SK-N-SH (cell line): ENCODE data around the gene NECAB2. TPM values are rescaled to one million over a fixed set of nuclear protein-coding genes. Genes with fewer than 3 reads are reported as not detected.

ENCODE experiments used
- CTCF ChIA-PET: fragments of 300-600, 350-600 bp; formaldehyde crosslinking; extraction: SDS; loops from one replicate; lab custom pipeline; 2021; lab: Yijun Ruan, JAX
- POLR2A ChIA-PET: fragments of 350-600 bp; sonication (Branson Sonifier 250); formaldehyde crosslinking; extraction: SDS; loops from one replicate; lab custom pipeline; 2020; ENCODE audit warnings: antibody characterized with exemption, inconsistent platforms; lab: Yijun Ruan, JAX
- DNase-seq: peaks from one replicate; pipeline ENCODE4 v3.0.0; 2012
- H2AFZ ChIP-seq: fragments of 200-600 bp; sonication (generic); 2 replicates; pipeline ENCODE4 v1.8.1; 2016; ENCODE audit warnings: antibody characterized with exemption, mild to moderate bottlenecking, low read depth
- H3F3A ChIP-seq: fragments of 200-600 bp; sonication (generic); replicated peaks from 2 replicates; pipeline ENCODE3; 2016; ENCODE audit warnings: antibody characterized with exemption, mild to moderate bottlenecking; ENCODE audit not compliant: insufficient read depth
- H3K27ac ChIP-seq, 2 experiments: fragments of 200-500 bp in 1 of 2; fragments of 200-600 bp in 1 of 2; sonication (Bioruptor generic) in 1 of 2; sonication (generic), shearing (Covaris generic) in 1 of 2; 2 replicates each; pipeline versions ENCODE4 v1.5.1 to v1.6.1; 2014 to 2016; ENCODE audit warnings: low read depth in 2 of 2, inconsistent platforms in 1 of 2, low read length in 1 of 2, mild to moderate bottlenecking in 1 of 2, mixed read lengths in 1 of 2
- H3K27me3 ChIP-seq: fragments of 200-600 bp; sonication (generic), shearing (Covaris generic); 2 replicates; pipeline ENCODE4 v1.6.1; 2016; ENCODE audit warnings: mixed run types; ENCODE audit not compliant: insufficient read depth
- H3K36me3 ChIP-seq, 2 experiments: fragments of 200-500 bp in 1 of 2; fragments of 200-600 bp in 1 of 2; sonication (Bioruptor generic) in 1 of 2; sonication (generic) in 1 of 2; replicated peaks in 1 of 2; 2 replicates each; pipeline versions ENCODE3 to v1.5.1; 2014 to 2016; ENCODE audit warnings: low read length in 1 of 2, mild to moderate bottlenecking in 1 of 2; ENCODE audit not compliant: insufficient read depth in 2 of 2, control insufficient read depth in 1 of 2
- H3K4me1 ChIP-seq, 2 experiments: fragments of 200-500 bp in 1 of 2; fragments of 200-600 bp in 1 of 2; sonication (Bioruptor generic) in 1 of 2; sonication (generic), shearing (Covaris generic) in 1 of 2; 2 replicates each; pipeline versions ENCODE4 v1.5.1 to v1.6.1; 2014 to 2016; ENCODE audit warnings: low read depth in 1 of 2, low read length in 1 of 2, mixed run types in 1 of 2; ENCODE audit not compliant: insufficient read depth in 2 of 2, control insufficient read depth in 1 of 2
- H3K4me2 ChIP-seq: fragments of 200-600 bp; sonication (generic), shearing (Covaris generic); 2 replicates; pipeline ENCODE4 v1.6.1; 2017; ENCODE audit warnings: mixed run types
- H3K4me3 ChIP-seq, 2 experiments: fragments of 200-500 bp in 1 of 2; fragments of 200-600 bp in 1 of 2; sonication (Bioruptor generic) in 1 of 2; sonication (generic), shearing (Covaris generic) in 1 of 2; 2 replicates each; pipeline versions ENCODE4 v1.5.1 to v1.8.1; 2014 to 2016; ENCODE audit warnings: low read depth in 2 of 2, inconsistent platforms in 1 of 2, low read length in 1 of 2, mild to moderate bottlenecking in 1 of 2, mixed read lengths in 1 of 2, moderate library complexity in 1 of 2
- H3K79me2 ChIP-seq: fragments of 200-600 bp; sonication (generic); 2 replicates; pipeline ENCODE4 v1.8.1; 2017; ENCODE audit warnings: mild to moderate bottlenecking; ENCODE audit not compliant: insufficient read depth
- H3K9ac ChIP-seq: fragments of 200-600 bp; sonication (generic); 2 replicates; pipeline ENCODE4 v1.6.1; 2017; ENCODE audit warnings: mixed run types
- H3K9me2 ChIP-seq: fragments of 200-600 bp; sonication (generic); 2 replicates; pipeline ENCODE4 v1.6.1; 2017; ENCODE audit warnings: mixed run types
- H3K9me3 ChIP-seq: fragments of 200-600 bp; sonication (generic); 2 replicates; pipeline ENCODE4 v1.6.1; 2017; ENCODE audit warnings: mixed run types, mild to moderate bottlenecking, moderate library complexity
- H4K20me1 ChIP-seq: fragments of 200-600 bp; sonication (generic); 2 replicates; pipeline ENCODE4 v1.6.1; 2017; ENCODE audit warnings: mild to moderate bottlenecking, mixed run types; ENCODE audit not compliant: insufficient read depth
- FOXJ3 ChIP-seq: sonication (generic); formaldehyde crosslinking; IDR thresholded peaks from 2 replicates; pipeline ENCODE4 v1.5.1; 2020; ENCODE audit warnings: mild to moderate bottlenecking, missing genetic modification reagents
- FOXM1 ChIP-seq: IDR thresholded peaks from 2 replicates; pipeline ENCODE4 v1.4.0; 2012; ENCODE audit warnings: low read depth, mild to moderate bottlenecking
- GABPA ChIP-seq: IDR thresholded peaks from 2 replicates; pipeline ENCODE4 v1.4.0; 2012; ENCODE audit warnings: low read depth, mild to moderate bottlenecking
- GATA2 ChIP-seq: sonication (generic); formaldehyde crosslinking; IDR thresholded peaks from 2 replicates; pipeline ENCODE4 v1.5.0; 2020; ENCODE audit warnings: mild to moderate bottlenecking, missing genetic modification reagents
- JUND ChIP-seq: IDR thresholded peaks from 2 replicates; pipeline ENCODE4 v1.4.0; 2012
- MEF2A ChIP-seq: IDR thresholded peaks from 2 replicates; pipeline ENCODE4 v1.4.0; 2012; ENCODE audit warnings: low read depth, borderline replicate concordance
- MXI1 ChIP-seq: IDR thresholded peaks from 2 replicates; pipeline ENCODE4 v1.6.1; 2012; ENCODE audit warnings: mild to moderate bottlenecking, low read depth, low read length, improper control_type of control experiment
- SIN3A ChIP-seq: IDR thresholded peaks from 2 replicates; pipeline ENCODE4 v1.6.1; 2012; ENCODE audit warnings: low read depth, mild to moderate bottlenecking, low read length, moderate library complexity, borderline replicate concordance
- TEAD4 ChIP-seq: IDR thresholded peaks from 2 replicates; pipeline ENCODE4 v1.4.0; 2012; ENCODE audit warnings: mild to moderate bottlenecking, borderline replicate concordance; ENCODE audit not compliant: insufficient read depth
- WGBS: methylation state at CpG from one replicate; pipeline ENCODE4 v1.1.6; 2017; ENCODE audit warnings: low lambda C conversion rate; 5-methylcytosine and 5-hydroxymethylcytosine counted together
- polyA plus RNA-seq, 3 experiments: library from polyadenylated mRNA; depleted of rRNA; stranded (reverse); fragments of >200 nt; gene quantifications; 2 replicates each; pipeline ENCODE4 v1.2.3, GENCODE V29; 2012
- TF ChIP-seq, protein P1 (sequence below): IDR thresholded peaks from 2 replicates; pipeline ENCODE4; 2012
- TF ChIP-seq, protein P2 (sequence below): IDR thresholded peaks from 2 replicates; pipeline ENCODE4 v1.4.0; 2012; ENCODE audit warnings: low read depth
- TF ChIP-seq, protein P3 (sequence below): fragments of 150-350 bp; IDR thresholded peaks from 2 replicates; pipeline ENCODE4 v1.6.1; 2016; ENCODE audit warnings: mild to moderate bottlenecking, low read depth, low read length

The NECAB2 gene
- polyA plus RNA-seq, 1 of the 3 experiments (the other 2 are of a cell fraction), result 0.58 TPM

DNA sequence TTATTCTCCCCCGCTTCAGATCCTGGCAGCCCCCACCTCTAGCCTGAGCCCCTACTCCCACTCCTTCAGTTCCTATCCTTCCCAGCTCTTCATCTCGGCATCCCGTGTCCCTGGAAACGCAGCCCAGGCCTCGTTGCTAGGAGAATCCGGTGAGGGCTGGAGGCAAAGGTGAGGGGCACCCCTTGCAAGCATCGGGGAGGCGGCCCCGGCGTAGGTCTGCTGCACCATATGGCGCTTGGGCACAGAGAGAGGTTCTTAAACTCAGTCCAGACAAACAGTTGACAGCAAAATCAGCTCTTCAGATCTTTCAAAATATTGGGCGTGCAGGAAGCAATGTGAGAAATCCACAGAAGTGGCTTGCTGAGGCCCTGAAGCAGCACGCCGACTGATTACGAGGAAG is 59.6 kb downstream of the NECAB2 start:
- ChIA-PET CTCF (interaction anchor here (0.8 to 1.4 kb wide), 2 partner anchors 37 to 61 kb away, joined by 3 read pairs; no protein-coding TSS in a partner anchor), POLR2A (no interaction called here)
- no peak for TF ChIP-seq JUND
- no peak for TF ChIP-seq TEAD4
- TF ChIP-seq, protein P1, sequence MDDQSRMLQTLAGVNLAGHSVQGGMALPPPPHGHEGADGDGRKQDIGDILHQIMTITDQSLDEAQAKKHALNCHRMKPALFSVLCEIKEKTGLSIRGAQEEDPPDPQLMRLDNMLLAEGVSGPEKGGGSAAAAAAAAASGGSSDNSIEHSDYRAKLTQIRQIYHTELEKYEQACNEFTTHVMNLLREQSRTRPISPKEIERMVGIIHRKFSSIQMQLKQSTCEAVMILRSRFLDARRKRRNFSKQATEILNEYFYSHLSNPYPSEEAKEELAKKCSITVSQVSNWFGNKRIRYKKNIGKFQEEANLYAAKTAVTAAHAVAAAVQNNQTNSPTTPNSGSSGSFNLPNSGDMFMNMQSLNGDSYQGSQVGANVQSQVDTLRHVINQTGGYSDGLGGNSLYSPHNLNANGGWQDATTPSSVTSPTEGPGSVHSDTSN, result no peak
- no peak for TF ChIP-seq GABPA
- no peak for TF ChIP-seq FOXM1
- TF ChIP-seq MEF2A, result no peak
- H3K9me3 ChIP-seq, result no peaks in the 10 kb centered on the region
- no peaks in the 10 kb centered on the region for H3K4me1 ChIP-seq
- H3K36me3 ChIP-seq, result no peaks in the 10 kb centered on the region
- H2AFZ ChIP-seq, result no peak overlapping the region
- no peaks in the 10 kb centered on the region for H3K79me2 ChIP-seq
- no peaks in the 10 kb centered on the region for H4K20me1 ChIP-seq
- no peak overlapping the region for H3K4me2 ChIP-seq
- no peak overlapping the region for H3K4me3 ChIP-seq
- DNase-seq, result no peak
- H3K9me2 ChIP-seq, result no peaks in the 10 kb centered on the region
- no peak overlapping the region for H3K9ac ChIP-seq
- H3K27me3 ChIP-seq, result no peaks in the 10 kb centered on the region
- WGBS, result 88% methylated on average over 15 of the region's 15 CpGs
- no peak overlapping the region for H3K27ac ChIP-seq
- no peaks in the 10 kb centered on the region for H3F3A ChIP-seq

DNA sequence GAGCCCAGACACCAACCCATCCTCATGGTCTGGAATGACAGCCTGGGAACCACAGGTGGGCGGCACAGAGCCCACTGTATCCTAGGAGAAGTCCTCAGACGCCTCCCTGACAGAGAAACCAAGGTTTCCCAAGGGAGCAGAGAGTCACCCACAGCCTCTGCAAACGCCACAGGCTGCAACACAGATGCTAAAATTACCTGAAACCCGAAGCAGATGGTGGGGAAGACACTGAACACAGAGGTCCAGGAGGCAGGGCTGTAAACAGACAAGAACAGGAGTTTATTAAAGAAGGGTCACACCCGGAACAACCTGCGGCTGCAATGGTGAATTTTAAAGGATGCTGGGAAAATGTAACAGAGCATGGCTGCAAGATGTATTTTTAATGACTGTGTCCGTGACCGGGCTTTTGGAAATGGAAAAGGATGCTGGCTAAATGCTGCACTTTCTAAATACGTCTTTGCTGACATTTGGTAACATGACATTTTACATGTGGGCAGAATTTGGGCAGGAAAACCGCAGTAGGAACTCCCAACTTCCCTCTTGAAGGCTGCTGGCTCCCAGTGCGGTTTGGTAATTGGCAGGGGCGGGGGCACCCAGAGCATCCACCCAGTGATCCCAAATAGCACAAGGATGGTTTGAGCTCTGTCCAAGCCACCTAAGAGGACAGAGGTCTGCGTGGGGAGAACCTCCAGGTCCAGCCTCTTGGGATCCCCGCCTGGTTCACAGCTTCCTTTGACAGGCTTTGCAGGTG is 61.4 kb downstream of the NECAB2 start:
- DNase-seq, result no peak
- no peaks in the 10 kb centered on the region for H3K27me3 ChIP-seq
- no peak overlapping the region for H3K4me3 ChIP-seq
- POLR2A ChIA-PET, result no interaction called here
- H3K36me3 ChIP-seq, result no peaks in the 10 kb centered on the region
- no peaks in the 10 kb centered on the region for H3K79me2 ChIP-seq
- TF ChIP-seq GATA2 (CRISPR knock-in tag), result no peak
- TF ChIP-seq TEAD4, result no peak
- TF ChIP-seq, all 33 proteins: peak for 0
- Histone ChIP-seq H3K27ac (no peak overlapping the region), H3F3A (no peaks in the 10 kb centered on the region), H3K9ac (no peak overlapping the region), H3K4me2 (no peak overlapping the region), H3K9me2 (no peaks in the 10 kb centered on the region), H4K20me1 (no peaks in the 10 kb centered on the region), H2AFZ (no peak overlapping the region), H3K4me1 (no peaks in the 10 kb centered on the region), H3K9me3 (no peaks in the 10 kb centered on the region)
- CTCF ChIA-PET, result interaction anchor here (1.1 to 1.2 kb wide), 2 partner anchors 56 to 73 kb away, joined by 3 to 4 read pairs; no protein-coding TSS in a partner anchor
- 65% methylated on average over 14 of the region's 14 CpGs for WGBS

- no peak overlapping the region for H3K9ac ChIP-seq
- POLR2A ChIA-PET, result no interaction called here
- H3K4me1 ChIP-seq, result no peaks in the 10 kb centered on the region
- no peaks in the 10 kb centered on the region for H4K20me1 ChIP-seq
- CTCF ChIA-PET, result no interaction called here
- no peak overlapping the region for H2AFZ ChIP-seq
- no peak for TF ChIP-seq MXI1
- TF ChIP-seq GATA2 (CRISPR knock-in tag), result no peak
- no peak for TF ChIP-seq FOXJ3 (CRISPR knock-in tag)
- no peak for TF ChIP-seq SIN3A
- TF ChIP-seq, protein P2, sequence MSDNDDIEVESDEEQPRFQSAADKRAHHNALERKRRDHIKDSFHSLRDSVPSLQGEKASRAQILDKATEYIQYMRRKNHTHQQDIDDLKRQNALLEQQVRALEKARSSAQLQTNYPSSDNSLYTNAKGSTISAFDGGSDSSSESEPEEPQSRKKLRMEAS, result no peak
- TF ChIP-seq, protein P3, sequence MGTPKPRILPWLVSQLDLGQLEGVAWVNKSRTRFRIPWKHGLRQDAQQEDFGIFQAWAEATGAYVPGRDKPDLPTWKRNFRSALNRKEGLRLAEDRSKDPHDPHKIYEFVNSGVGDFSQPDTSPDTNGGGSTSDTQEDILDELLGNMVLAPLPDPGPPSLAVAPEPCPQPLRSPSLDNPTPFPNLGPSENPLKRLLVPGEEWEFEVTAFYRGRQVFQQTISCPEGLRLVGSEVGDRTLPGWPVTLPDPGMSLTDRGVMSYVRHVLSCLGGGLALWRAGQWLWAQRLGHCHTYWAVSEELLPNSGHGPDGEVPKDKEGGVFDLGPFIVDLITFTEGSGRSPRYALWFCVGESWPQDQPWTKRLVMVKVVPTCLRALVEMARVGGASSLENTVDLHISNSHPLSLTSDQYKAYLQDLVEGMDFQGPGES, result no peak
- TF ChIP-seq, all 33 proteins: peak for 0
- 81% methylated on average over 13 of the region's 17 CpGs for WGBS
- Histone ChIP-seq H3K4me2 (no peak overlapping the region), H3K9me2 (no peaks in the 10 kb centered on the region), H3K4me3 (no peak overlapping the region), H3K79me2 (no peaks in the 10 kb centered on the region), H3K27ac (no peak overlapping the region), H3K9me3 (no peaks in the 10 kb centered on the region), H3K27me3 (no peaks in the 10 kb centered on the region), H3F3A (no peaks in the 10 kb centered on the region), H3K36me3 (no peaks in the 10 kb centered on the region)
- DNase-seq, result no peak
These were observed 63.5 kb downstream of the NECAB2 start for GRCh38 chr16:84031556-84031955.
